NOMO-1 treated with DMSO at 0.1 percent for 48 hours (cell line): ENCODE measurements around the gene KHDC4.

Source experiments
- DNase-seq: peaks from one replicate; lab custom pipeline; 2025; ENCODE audit not compliant: unreplicated experiment; lab: John Stamatoyannopoulos, UW

Gene KHDC4

GRCh38 chr1:155934097-155934935, at the start of gene KHDC4:
Gene KHDC4 (minus strand): TSS chr1:155934413. CDS start chr1:155934373, 40 bp downstream.
- DNase-seq: peak; percentile 99

GRCh38 chr1:155983191-155984024, 49.2 kb upstream of the KHDC4 start:
- no peak for DNase-seq

GRCh38 chr1:155982106-155982505, 47.9 kb upstream of the KHDC4 start:
- DNase-seq: no peak

- peak; percentile 77 for DNase-seq
These were observed 47.3 kb upstream of the KHDC4 start for GRCh38 chr1:155981266-155982088.

GRCh38 chr1:155979597-155980343, 45.6 kb upstream of the KHDC4 start:
- DNase-seq: no peak

GRCh38 chr1:155978973-155979429, 44.8 kb upstream of the KHDC4 start:
- peak; percentile 48 for DNase-seq

GRCh38 chr1:155978325-155978972, 44.2 kb upstream of the KHDC4 start, which contains the start of gene ARHGEF2:
Gene ARHGEF2 (minus strand): TSS chr1:155978547. CDS start chr1:155978427, 120 bp downstream.
- DNase-seq: peak; percentile 95

GRCh38 chr1:155977690-155978324, 43.6 kb upstream of the KHDC4 start:
- no peak for DNase-seq

- DNase-seq: no peak
These were observed 42.9 kb upstream of the KHDC4 start for GRCh38 chr1:155976913-155977689.

- DNase-seq: peak; percentile 80
These were observed 42.1 kb upstream of the KHDC4 start for GRCh38 chr1:155976062-155976912.

GRCh38 chr1:155975375-155976061, 41.3 kb upstream of the KHDC4 start:
- DNase-seq: peak; percentile 51

GRCh38 chr1:155974208-155975115, 40.2 kb upstream of the KHDC4 start:
- DNase-seq: no peak

- DNase-seq: no peak
These were observed 39.5 kb upstream of the KHDC4 start for GRCh38 chr1:155973723-155974122.

- no peak for DNase-seq
These were observed 37.9 kb upstream of the KHDC4 start for GRCh38 chr1:155971910-155972809.
